GM18526 (cell line): Measurements from ENCODE around the gene PRR15L.

Experiments
- POLR2A ChIP-seq: IDR thresholded peaks from 3 replicates; pipeline ENCODE4 v1.6.1; 2011; ENCODE audit not compliant: insufficient read length; ENCODE audit errors: extremely low read depth

The PRR15L gene

GRCh38 chr17:47957591-47958490 lies at the start of gene PRR15L:
Gene PRR15L (minus strand): TSS chr17:47957883. CDS start chr17:47953234, 4,649 bp downstream.
- no peak for TF ChIP-seq POLR2A

GRCh38 chr17:48006936-48007709 lies 49.4 kb upstream of the PRR15L start:
- TF ChIP-seq POLR2A: no peak

GRCh38 chr17:48004983-48005382 lies 47.3 kb upstream of the PRR15L start:
- TF ChIP-seq POLR2A: no peak

GRCh38 chr17:48003417-48004151 lies 45.9 kb upstream of the PRR15L start:
- TF ChIP-seq POLR2A: no peak

GRCh38 chr17:48002916-48003416 lies 45.3 kb upstream of the PRR15L start:
- TF ChIP-seq POLR2A: no peak

- no peak for TF ChIP-seq POLR2A
Observed at GRCh38 chr17:48002266-48002915, 44.7 kb upstream of the PRR15L start.

- TF ChIP-seq POLR2A: no peak
Observed at GRCh38 chr17:48001197-48001596, 43.5 kb upstream of the PRR15L start.

GRCh38 chr17:47999582-47999981 lies 41.9 kb upstream of the PRR15L start:
- TF ChIP-seq POLR2A: no peak

GRCh38 chr17:47998044-47998443 lies 40.4 kb upstream of the PRR15L start:
- no peak for TF ChIP-seq POLR2A

GRCh38 chr17:47997586-47997985 lies 39.9 kb upstream of the PRR15L start:
- TF ChIP-seq POLR2A: no peak

- TF ChIP-seq POLR2A: no peak
Observed at GRCh38 chr17:47996201-47996600, 38.5 kb upstream of the PRR15L start.

GRCh38 chr17:47995241-47995935 lies 37.7 kb upstream of the PRR15L start:
- TF ChIP-seq POLR2A: no peak

GRCh38 chr17:47994724-47995123 lies 37.0 kb upstream of the PRR15L start:
- TF ChIP-seq POLR2A: no peak

GRCh38 chr17:47993964-47994363 lies 36.3 kb upstream of the PRR15L start:
- TF ChIP-seq POLR2A: no peak

- TF ChIP-seq POLR2A: no peak
Observed at GRCh38 chr17:47993031-47993564, 35.4 kb upstream of the PRR15L start.
